Activated CD4-positive, CD25-positive, alpha-beta regulatory T cell treated with anti-CD3 and anti-CD28 coated beads, Interleukin-2, amount 50 U/mL, for 16 hours (primary cell): ENCODE measurements around the gene NXF1.
A peak's percentile ranks its signal among the peaks of the same experiment; 100 is the strongest.
"Not testable (repeated sequence)": the region's sequence is repeated elsewhere in the genome, so short reads cannot be mapped to it uniquely, and the experiment has no call there.

Experiments used
- DNase-seq: peaks from one replicate; pipeline ENCODE4 v3.0.0-alpha.2; 2020; ENCODE audit warnings: low read depth, low spot score

Gene NXF1

GRCh38 chr11:62787005-62787759, 18.1 kb downstream of the NXF1 start, which contains the start of gene TMEM179B:
TSS of gene TMEM179B (plus strand) at chr11:62787402. CDS start at chr11:62787432, 30 bp downstream.
- DNase-seq: peak; percentile 96

DNA sequence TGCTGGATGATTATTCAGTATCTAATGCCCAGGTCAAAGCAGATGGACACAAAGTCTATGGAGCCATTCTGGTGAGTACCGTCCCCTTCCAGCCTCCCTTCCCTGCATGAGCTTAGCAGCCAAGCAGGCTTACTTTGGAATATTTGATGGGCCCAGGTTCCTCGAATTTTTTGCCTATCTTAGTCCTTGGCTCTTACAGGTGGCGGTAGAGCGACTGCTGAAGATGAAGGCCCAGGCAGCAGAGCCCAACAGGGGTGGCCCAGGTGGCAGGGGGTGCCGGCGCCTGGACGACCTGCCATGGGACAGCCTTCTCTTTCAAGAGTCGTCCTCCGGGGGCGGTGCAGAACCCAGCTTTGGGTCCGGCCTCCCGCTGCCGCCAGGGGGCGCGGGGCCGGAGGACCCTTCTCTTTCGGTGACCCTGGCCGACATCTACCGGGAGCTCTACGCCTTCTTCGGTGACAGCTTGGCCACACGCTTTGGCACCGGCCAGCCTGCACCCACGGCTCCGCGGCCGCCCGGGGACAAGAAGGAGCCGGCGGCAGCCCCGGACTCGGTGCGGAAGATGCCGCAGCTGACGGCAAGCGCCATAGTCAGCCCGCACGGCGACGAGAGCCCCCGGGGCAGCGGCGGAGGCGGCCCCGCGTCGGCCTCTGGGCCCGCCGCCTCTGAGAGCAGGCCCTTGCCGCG, 18.8 kb downstream of the NXF1 start:
- peak; percentile 80 for DNase-seq

DNA sequence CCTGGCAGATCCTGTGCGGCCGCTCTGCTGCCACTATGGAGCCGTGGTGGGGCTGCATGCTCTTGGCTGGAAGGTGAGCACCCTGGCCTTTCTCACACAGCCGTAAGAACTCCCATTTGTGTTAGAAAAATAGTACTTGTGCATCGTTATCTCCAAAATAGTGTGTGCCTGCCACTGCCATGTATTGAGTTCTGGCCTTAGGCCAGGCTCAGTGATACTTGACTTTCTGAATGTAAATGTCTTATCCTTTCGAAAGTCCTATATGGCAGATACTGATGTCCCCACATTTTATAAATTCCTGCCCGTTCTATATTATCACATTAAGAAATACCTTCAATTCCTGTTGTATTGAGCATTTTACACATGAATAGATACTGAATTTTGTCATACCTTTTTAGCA, 22.5 kb downstream of the NXF1 start:
- no peak for DNase-seq

DNA sequence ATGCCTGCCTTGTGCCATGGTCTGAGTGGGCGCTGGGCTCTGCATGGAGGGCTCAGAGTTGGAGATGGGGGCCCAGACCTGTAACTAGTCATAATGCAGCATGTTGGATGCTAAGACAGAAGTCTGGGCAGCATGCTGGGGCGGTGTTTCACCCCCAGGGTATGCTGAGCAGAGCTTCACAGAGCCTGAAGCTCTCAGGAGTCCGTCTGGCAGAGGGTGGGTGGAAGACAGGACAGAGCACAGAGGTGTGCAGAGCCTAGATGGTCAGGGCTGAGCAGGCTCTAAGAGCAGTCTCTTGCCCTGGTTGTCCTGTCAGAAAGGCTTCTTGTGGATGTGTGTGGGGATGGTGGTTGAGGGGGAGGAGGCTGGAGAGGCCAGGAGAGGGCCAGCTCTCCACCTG, 26.8 kb downstream of the NXF1 start:
- DNase-seq: no peak

- DNase-seq: no peak
Measured at GRCh38 chr11:62777389-62777788, 27.9 kb downstream of the NXF1 start.

DNA sequence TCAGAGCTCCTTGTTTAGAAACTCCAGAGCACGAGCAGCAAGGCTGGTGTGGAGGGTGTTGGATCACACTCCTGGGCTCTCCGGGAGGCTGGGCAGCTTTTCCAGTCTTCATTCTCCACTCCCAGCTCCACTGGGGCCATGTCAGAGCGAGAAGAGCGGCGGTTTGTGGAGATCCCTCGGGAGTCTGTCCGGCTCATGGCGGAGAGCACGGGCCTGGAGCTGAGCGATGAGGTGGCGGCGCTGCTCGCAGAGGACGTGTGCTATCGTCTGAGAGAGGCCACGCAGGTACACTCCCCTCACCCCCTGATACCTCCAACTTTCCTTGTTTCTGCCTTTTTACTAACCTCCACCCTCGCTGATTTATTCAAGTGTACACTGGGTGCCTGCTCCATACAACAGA, 29.6 kb downstream of the NXF1 start:
- no peak for DNase-seq

DNA sequence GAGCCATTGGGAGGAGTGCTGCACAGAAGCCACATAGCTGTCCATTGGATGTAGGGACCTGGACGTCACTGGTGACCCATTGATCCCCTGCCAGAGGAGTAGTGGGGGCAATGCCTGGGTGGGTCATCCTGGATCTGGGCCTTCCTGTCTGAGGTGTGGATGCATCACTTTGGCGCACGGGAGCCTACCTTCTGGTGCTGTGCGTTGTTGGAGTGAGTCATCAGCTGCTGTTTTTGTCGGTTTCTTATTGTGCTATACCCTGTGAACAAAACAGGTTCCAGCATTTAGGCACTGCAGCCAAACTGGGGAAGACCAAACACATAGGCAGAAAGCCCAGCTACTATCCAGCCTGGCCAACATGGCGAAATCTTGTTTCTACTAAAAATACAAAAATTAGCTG, 30.8 kb downstream of the NXF1 start:
- DNase-seq: no peak

DNA sequence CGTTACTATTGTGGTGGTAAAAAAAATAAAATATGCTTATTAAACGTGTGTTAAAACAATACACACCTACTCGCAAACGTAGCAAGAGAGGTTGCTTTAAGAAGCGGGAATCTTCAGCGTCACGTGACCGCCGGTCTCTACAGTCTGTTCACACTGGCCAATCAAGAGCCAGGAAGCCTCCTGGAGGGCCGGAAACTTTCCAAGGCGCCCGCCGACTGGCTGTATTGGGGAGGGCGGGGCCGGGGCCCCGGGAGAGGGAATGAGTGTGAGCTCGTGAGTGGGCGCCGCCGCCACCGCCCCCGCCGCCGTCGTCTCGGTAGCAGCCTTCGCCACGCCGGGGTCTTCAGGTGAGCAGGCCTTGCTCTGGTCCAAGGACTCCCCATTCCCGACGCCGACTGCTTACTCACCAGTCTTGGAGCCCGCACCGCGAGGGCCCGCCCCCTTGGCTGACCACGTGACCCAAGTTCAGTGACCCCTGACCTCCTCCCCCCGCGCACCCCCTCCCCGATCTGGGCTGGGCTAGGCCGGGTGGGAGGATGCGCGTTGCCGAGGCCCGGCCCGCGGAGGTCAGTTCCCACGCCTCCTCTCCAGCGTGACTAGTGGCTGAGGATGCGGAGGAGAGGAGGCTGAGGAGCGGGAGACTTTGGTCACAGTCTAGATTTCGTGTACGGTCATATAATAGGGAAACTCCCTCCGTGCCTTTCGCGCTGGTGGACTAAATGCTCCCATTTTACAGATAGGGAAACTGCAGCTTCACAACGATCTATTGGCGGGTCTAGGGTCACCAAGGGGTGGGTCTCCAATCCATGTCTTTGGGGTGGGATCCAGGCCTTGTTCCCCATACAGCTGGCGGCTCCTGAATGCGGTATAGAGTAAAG, 33.9 kb downstream of the NXF1 start, which contains the start of gene TAF6L:
TSS of gene TAF6L (plus strand) at position 253 of the 878 bp plus-strand sequence. CDS start 4,388 bp downstream, outside the sequence.
- DNase-seq: peak; percentile 79

GRCh38 chr11:62770778-62771143, 34.5 kb downstream of the NXF1 start:
- DNase-seq: no peak

DNA sequence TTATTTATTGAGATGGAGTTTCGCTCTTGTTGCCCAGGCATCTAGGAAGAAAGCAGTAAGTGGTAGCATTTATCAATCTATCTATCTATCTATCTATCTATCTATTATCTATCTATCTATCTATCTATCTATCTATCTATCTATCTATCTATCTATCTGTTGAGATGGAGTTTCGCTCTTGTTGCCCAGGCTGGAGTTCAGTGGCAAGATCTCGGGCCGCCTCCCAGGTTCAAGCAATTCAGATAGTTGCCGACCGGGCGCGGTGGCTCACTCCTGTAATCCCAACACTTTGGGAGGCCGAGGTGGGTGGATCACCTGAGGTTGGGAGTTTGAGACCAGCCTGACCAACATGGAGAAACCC, 44.4 kb downstream of the NXF1 start:
- not testable (repeated sequence) for DNase-seq

DNA sequence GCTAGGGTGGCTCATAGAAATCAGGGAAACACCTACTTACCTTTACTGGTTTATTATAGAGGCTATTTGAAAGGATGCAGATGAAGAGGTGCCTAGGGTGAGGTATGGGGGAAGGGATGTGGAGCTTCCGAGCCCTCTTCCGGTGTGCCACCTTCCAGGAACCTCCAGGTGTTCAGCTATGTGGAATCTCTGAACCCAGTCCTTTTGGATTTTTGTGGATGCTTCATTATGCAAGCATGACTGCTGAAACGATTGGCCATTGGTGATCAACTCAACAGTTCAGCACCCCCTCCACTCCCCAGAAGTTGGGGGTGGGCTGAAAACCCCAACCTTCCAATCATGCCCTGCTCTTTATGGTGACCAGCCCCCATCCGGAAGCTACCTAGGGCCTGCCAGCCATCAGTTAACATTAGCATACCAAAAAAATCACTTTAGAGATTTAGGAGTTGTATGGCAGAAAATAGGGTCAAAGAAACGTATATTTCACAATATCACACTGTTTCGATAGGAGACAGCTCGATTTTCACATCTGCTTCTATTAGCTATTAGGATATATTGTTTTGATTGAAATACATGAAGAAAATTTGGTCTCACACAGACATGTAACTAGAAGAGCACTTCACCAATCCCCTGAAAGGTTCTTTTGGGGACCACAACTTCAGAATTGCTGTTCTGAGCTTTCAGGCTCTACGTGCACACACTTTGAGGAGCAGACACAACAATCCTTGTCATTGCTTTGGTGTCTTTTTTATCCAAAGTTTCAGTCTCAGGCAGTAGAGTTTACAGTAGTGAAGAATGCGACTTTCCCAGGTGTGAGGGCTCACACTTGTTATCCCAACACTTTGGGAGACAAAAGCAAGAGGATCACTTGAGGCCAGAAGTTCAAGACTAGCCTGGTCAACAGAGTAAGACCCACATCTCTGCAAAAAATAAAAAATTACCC, 47.1 kb downstream of the NXF1 start:
- DNase-seq: no peak

DNA sequence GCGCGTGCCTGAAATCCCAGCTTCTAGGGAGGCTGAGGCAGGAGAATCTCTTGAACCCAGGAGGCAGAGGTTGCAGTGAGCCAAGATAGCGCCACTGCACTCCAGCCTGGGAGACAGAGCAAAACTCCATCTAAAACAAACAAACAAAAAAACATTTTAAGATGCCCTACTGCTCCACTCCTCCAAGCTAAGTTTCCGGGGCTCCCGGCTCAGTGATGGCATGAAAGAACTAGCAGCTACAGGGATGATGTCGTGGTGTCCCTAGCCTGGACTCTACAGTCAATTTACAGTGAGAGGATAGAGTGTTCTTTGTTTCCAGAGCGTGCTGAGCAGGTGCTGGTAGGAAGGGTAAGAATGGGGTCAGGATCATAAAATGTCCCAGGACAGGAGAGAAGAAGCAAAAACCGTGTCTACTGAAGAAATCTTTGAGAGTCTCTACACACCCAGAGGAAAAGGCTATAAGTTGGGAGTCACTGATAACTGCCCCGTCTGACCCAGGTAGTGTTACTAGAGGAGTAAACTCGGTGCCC, 50.1 kb downstream of the NXF1 start:
- no peak for DNase-seq

DNA sequence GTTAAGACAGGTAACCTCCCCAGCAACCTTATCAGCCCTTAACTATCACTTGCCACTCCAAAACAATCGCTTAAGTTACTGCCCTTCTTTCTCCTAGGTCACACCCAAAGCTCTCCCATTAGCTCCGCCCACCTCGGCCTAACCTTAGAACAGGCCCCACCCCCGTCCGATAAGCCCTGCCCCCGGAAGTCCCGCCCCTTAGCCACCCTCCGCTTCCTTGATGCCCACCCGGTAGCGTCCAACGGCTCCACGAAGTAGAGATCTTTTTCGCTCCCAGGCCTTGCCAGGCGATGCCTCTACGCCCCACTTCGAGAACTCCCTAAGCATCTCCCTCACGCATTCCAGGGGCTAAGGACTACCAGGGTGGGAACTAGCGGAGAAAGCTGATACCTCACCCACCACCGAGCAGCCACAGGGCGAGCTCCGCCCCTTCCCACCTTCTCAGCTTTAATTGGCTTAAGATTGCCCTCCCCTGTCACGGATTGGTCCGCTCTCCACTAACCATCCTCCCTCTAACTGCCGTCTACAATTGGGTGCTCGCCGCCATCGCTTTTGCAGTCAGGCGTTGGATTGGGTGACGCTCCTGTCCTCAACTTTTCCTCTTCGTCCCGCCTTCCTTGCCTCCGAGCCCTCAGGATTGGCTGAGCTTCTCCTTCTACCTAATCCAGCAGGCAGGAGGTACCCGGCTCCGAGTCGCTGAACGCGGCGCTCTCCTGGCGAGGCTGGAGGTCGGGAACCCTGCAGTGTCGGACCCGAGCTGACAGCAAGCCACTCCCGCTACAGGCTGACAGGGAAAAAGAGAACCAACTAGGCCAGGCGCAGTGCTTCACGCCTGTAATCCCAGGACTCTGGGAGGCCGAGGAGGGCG, 51.3 kb downstream of the NXF1 start, which contains the start of gene ZBTB3:
TSS of gene ZBTB3 (minus strand) at position 425 of the 868 bp plus-strand sequence. CDS start 496 bp downstream, outside the sequence.
- peak; percentile 91 for DNase-seq

DNA sequence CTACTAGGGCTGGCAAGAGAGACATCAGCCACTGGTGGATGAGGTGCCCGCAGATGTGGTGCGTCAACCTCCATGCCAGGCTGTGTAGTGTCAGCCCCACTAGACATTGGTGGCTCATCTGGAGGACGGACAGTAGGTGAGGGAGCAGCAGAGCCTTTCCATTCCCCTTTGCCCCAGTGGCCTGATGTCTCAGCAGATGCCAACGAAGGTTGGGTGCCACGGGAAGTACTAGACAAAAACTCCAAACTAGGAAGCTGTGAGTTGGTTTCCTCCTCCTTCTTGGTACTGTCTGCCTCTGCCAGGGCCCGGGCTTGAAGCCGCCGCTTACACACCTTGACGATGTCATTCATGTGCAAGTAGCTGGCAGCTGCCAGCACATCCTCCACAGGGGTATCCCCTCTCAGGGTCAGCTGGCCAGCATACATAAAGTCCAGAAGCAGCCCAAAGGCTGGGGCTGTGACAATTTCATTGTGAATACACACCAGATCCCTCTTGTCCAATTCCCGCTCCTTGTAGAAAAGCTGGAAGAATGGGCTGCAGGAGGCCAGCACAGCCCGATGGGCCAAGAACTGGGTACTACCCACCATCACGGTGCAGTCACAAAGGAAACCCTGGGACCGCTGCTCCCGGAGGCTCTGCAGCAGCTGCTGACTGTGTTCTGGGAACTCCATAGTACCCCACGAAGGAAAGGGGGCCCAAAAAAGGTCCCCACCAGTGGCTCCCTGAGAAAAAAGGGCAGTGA, 52.1 kb downstream of the NXF1 start:
- no peak for DNase-seq

DNA sequence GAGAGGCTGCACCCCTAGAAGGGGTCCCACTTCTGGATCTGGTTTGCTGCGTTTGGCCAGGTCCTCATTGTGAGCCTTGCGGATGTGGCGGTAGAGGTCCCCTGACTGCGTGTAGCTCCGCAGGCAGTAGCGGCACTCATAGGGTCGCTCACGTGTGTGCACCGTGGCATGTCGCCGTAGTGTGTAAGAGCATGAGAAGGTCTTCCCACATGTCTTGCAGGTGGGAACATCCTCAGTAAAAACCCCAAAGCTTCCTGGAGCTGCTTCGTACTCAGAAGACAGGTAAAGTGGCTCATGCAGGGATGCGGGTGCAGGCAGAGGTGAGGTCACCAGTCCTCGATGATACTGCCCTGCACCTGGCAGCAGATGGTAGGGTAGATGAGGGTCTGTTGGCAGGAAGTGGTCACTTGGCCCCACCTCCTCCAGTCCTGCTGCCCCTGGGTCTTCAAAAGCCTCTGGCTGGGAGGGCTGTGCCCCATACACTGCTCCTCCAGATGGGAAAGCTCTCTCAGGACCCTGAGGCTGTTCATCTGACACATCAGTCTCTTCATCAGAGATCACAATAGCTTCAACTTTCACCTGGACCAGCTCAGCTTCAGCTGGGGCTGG, 53.0 kb downstream of the NXF1 start:
- DNase-seq: no peak

GRCh38 chr11:62749931-62750330, 55.3 kb downstream of the NXF1 start:
- not testable (repeated sequence) for DNase-seq

- no peak for DNase-seq
Measured at GRCh38 chr11:62747475-62748160, 57.6 kb downstream of the NXF1 start.
